ENCODE results near the gene NMU.
"Not testable (repeated sequence)": the region's sequence is repeated elsewhere in the genome, so short reads cannot be mapped to it uniquely, and the experiment has no call there.

Gene NMU, protein sequence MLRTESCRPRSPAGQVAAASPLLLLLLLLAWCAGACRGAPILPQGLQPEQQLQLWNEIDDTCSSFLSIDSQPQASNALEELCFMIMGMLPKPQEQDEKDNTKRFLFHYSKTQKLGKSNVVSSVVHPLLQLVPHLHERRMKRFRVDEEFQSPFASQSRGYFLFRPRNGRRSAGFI

DNA sequence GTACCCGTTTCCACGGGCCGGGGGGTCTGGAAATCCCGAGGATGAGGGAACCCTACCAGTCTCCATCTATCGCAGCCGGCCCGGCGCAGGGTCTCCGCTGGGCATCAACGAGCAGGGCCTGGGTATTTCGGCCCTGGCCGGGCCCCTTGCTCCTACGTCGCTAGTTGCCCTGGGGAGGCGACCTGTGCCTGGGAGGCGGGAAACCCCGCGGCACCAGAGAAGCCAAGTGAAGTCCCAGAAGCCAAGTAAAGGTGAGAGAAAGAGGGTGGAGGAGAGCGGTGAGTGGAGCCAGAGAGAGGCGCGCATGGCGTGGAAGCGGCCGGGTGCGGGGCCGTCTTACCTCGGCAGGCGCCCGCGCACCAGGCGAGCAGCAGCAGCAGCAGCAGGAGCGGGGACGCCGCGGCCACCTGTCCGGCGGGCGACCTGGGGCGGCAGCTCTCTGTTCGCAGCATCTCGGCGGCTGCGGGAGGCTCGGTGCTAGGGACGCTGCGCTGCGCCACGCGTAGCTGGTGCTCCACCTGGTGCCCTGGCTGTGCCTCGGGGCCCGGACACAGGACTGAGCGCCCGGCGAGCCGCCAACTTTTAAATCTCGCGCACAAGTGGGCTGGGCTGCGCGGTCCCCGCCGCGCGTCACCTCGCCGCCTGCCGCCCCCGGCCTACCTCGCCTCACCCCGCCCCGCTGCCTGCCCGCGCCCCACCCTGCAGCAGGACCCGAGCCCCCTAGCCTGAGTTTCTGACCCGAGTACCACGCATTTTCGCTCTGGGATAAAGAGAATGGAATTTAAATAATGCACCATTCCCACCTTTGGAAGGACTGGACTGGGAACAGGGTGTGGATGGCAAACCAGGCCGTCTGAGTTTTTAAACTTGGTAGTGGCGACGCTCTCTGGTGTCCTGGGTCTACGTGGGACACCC lies at the start of gene NMU:
NMU (minus strand) TSS at position 558 of the 915 bp plus-strand sequence; CDS start at position 452, 106 bp downstream.
- peak; percentile 68 for DNase-seq

DNA sequence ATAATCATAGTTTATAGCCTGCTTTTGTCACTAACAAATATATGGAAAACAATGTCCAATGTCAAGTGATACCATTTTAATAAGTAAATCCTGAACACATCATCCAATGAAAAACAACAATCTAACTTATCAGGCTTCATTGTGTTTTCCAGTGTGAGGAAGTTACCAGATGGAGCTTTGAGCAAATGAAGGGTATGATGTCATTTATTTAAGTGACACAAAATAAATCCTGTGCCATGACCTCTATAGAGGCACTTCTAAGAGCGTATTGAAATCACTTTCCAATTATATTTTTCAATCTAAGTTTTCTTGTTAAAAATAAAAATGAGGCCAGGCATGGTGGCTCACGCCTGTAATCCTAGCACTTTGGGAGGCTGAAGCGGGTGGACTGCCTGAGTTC lies 48.2 kb upstream of the NMU start:
- no peak for DNase-seq

DNA sequence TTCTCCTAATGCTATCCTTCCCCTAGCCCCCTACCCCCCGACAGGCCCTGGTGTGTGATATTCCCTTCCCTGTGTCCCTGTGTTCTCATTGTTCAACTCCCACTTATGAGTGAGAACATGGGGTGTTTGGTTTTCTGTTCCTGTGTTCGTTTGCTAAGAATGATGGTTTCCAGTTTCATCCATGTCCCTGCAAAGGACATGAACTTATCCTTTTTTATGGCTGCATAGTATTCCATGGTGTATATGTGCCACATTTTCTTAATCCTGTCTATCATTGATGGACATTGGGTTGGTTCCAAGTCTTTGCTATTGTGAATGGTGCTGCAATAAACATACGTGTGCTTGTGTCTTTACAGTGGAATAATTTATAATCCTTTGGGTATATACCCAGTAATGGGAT lies 46.7 kb upstream of the NMU start:
- DNase-seq = not testable (repeated sequence)

DNA sequence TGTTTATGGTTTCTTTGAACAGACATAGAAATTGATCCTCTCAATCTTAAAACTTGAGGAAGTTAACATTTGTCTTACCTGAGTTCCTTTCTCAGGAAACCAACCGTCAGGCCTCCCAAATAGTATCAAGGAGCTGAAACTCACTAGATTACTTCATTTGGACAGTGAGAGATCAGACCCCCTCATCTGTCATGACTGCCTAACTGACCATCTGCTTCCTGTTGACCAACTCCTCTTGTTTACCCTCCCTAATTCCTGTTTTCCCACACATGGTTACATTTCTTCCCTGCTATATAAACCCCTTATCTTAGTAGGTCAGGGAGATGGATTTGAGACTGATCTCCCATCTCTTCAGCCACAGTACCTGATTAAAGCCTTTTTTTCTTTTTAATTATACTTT lies 46.2 kb upstream of the NMU start:
- no peak for DNase-seq

DNA sequence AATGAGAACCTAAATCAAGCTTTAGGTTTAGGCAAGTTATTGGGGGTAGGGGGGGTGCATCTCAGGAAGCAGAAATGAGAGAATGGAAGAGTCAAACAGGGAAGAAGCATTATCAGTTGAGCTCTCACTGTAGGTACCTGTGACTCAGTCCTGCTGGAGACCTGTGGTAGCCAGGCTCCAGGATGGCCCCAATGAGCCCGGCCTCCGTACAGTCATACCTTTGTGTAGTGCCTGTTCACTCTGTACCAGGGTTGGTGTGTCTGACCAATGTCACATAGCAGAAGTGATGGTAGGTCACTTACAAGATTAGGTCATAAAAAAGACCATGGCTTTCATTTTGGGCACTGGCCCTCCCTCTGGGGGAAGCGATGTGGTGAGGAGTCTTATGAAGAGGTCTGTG lies 45.3 kb upstream of the NMU start:
- no peak for DNase-seq

DNA sequence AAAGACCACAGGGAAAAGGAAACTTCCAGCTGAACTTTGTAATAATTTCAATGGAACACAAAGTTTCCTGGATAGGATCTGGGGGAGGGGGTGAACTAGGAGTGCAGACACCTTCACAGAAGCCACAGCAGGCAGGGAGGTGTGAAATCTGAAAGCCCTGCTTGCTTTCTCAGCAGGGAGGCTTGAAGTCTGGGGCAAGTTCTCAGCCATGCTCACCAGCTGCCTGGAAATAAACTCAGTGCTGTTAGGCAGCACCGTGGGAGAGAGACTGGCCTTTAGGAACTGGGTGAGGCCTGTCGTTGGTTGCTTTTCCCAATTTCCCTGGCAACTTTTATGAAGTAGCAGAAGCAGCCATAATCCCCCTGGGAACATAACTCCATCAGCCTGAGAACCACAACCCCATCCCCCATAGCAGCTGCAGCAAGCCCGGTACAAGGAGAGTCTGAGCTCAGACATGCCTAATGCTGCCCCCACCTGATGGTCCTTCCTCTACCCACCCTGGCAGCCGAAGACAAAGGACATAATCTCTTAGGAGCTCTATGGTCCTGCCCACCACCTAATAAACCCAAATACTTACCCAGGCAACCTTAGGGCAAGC lies 39.2 kb upstream of the NMU start:
- no peak for DNase-seq

DNA sequence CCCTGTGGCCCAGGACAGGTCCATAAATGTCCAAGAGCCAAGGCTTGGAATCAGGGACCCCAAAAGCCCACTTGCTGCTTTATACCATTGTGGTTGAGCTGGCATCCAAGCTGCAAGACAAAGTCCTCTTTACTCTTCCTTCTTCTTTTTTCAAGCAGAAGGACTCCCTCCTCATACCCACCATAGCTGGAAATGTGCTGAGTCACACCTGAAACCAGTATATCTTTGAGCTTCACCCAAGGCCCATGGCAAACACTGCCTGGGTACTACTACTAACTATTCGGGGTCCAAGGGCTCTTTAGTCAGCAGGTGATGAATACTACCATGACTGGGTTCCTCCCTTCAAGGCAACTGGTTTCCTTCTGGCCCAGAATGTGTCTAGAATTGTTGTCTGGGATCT lies 37.3 kb upstream of the NMU start:
- DNase-seq = no peak

DNA sequence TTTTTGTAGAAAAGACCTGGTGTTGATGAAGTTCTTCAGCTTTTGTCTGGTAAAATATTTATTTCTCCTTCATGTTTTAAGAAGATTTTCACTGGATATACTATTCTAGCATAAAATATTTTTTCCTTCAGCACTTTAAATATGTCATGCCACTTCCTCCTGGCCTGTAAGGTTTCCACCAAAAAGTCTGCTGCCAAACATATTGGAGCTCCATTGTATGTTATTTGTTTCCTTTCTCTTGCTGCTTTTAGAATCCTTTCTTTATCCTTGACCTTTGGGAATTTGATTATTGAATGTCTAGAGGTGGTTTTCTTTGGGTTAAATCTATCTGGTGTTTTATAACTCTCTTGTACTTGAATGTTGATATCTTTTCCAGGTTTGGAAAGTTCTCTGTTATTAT lies 35.6 kb upstream of the NMU start:
- no peak for DNase-seq

DNA sequence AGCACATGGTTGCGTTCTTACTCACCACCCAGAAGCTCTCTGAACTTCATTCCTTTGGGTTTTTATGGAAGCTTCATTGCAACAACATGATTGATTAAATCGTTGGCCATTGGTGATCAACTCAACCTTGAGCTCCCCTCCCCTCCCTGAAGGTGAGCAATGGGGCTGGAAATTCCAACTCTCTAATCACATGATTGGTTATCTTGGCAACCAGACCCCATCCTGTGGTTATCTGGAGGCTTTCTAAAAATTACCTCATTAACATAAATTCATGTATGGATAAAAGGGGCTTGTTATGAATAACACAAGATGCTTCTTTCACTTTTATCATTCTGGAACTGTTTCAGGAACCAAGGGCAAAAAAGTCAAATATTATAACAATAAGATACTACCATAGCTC lies 34.6 kb upstream of the NMU start:
- DNase-seq = no peak

DNA sequence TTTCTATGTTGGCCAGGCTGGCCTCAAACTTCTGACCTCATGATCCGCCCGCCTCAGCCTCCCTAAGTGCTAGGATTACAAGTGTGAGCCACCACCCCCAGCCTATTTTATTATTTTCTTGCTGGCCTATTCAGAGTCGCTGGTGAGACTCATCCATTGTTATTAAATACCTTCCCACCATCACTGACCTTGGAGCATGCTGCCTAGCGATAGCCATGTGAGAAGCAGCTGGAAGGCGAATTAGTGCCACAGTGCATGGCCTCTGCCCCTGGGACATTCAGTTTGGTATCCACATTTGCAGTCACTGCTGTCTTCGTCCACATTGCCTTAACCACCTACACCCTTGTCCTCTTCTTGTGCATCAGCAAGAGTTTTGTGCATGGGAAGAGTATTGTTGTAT lies 32.4 kb upstream of the NMU start:
- no peak for DNase-seq

DNA sequence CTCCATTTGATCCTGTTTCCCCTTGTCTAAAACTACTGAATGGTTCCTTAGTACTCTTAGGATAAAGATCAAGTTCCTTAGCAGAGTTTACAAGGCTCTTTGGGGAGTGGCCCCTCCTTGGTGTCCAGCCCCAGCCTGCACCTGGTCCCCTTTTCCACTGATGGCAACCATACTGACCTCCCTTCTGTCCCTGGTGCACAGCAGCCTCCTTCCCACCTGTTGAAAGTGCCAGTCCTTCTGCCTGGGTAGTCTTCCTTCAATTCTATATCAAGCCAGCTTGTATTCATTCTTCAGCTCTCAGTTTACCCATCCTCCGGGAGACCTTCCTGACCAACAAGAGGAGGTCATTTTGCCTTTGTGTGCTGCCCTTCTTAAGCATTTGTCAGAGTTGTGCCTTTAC lies 30.4 kb upstream of the NMU start:
- no peak for DNase-seq

DNA sequence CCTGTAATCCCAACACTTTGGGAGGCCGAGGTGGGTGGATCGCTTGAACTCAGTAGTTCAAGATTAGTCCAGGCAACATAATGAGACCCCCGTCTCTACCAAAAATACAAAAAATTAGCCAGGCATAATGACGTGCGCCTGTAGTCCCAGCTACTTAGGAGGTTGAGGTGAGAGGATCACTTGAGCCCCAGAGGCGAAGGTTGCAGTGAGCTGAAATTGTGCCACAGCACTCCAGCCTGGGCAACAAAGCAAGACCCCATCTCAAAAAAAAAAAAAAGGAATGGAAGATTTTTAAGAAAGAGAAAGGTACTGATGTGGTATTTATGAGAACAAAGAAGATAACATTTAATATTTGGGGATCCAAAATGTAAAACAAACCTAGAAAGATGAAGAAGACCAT lies 27.0 kb upstream of the NMU start:
- DNase-seq = no peak

DNA sequence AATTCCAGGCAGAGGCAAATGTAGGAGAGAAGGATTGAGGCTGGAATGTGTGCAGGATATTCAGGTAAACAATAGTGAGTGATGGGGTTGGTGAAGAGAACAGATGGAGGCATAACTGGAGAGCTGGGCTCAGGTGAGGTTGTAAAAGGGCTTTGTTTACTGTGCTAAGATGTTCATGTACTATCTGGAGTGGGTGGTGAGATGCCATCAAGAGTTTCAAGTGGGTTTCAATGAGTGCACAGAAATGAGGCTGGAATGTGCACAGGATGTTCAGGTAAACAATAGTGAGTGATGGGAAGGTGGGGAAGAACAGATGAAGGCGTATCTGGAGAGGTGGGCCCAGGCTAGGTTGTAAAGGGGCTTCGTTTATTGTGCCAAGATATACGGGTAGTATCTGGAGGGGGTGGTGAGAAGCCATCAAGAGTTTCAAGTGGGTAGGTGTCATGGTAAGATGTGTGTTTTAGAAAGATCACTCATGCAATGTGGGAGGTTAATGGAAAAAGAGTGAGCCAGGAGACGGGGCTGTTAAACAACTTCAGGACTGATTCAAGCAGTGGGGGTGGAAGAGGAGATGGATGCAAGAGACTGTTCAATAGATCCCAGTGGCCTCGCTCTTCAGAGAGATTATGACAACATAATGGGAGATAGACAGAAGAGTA lies 25.4 kb upstream of the NMU start:
- DNase-seq = no peak

DNA sequence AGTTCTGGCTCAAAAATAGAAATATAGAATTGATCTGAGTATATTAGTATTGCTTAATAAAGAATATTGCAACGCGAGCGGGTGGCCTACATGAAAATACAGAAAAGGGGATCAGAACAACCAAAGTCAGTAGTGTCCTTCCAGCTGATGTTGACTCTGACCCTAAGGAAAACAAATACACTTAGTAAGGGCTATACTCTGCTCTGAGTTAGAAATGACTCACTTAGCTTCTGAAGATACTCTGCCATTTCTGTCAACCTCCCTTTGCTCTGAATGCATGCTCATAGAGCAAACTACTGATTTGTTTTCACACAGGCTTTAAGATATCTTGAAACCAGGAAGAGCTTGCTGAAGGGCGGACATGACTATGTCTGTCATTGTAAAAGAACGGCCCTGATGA lies 22.6 kb upstream of the NMU start:
- DNase-seq = no peak

DNA sequence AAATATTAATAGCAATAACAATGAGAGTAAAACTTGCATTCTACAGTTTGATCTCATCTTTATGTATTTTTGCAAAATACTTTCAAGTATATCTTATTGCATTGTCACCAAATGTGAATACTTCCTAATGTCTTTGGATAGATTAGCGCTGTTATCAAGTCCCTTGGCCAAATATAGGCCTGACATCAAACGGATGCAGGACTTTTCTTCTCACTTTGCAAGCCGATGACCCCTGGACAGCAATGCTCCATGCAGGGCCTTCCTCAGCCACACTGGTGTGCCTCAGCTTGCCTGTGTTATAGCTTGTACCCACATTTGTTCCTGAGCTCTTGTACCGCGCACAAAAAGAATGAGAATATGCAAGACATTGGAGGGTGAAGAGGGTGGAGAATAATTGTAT lies 18.0 kb upstream of the NMU start:
- DNase-seq = no peak

DNA sequence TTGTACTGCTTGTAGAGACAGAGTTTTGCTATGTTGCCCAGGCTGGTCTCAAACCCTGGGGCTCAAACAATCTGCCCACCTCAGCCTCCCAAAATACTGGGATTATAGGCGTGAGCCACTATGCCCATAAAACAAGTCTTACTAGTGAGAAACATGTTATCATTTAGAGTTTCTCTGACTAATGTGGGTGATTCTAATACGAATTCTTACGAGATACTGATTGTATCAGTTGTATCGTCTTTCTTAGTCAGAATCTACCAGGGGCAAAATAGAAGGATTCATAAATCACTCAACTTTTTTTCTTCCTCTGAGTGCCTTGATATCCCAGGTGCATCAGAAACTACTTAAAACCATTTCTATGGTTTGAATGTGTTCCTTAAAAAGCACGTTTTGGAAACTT lies 14.4 kb upstream of the NMU start:
- DNase-seq = no peak

DNA sequence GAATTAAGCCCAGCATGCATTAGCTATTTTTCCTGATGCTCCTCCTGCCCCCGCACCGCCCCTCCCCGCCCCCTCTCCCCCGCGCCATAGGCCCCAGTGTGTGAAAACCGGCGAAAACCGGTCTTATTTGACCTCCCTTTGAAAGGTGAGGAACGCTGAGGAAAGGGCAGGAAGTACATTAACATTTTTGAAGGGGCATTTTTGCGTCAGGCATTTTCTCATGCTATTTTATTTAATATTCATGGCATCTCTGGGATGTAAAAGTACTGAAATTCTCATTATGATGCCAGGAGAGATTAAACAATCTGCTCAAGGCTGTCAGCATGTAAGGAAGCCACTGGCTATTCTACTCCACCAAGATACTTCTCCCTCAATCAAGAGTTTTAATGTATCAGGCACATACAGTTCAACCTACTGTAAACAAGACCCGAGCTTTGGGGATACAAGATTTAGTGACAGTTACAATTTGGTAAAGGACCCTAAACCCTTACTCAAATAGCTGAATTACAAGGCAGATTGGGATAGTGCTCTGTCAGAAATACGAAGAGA lies 1.2 kb upstream of the NMU start:
- DNase-seq = no peak

DNA sequence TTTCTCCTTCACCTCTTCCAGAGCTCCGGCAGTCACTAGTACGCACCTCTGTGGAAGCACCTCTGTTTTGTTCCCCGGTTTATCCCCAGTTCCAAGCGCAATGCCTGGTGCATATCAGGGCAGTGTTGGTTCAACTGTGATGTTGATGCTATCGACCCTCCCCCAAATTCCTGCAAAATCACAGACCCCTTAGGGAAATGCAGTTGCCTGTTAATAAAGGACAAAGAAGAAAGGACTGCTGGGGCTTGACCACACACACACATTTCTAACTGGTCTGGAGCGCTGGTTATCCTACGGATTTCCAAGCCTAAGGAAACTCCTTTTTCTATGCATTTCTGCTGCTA lies 530 bp upstream of the NMU start:
- DNase-seq = no peak

DNA sequence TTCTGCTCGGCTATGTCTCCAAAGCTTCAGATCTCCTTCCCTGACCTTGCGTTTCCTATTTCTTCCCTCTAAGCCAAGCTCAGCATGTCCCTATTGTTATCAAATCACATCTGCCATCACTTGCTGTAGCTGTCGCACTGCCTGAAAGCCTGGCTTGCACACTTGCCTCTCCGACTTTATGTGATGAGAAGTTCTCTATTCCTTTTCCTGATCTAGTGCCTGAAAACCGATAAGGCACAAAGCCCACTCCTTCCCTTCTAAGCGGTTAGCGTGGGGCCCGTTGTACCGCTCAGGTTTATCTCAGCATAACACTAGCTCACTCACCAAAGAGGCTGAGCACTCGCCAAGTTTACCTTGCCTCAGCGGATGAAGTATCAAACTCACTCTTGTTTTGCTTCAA lies 816 bp downstream of the NMU start:
- no peak for DNase-seq

DNA sequence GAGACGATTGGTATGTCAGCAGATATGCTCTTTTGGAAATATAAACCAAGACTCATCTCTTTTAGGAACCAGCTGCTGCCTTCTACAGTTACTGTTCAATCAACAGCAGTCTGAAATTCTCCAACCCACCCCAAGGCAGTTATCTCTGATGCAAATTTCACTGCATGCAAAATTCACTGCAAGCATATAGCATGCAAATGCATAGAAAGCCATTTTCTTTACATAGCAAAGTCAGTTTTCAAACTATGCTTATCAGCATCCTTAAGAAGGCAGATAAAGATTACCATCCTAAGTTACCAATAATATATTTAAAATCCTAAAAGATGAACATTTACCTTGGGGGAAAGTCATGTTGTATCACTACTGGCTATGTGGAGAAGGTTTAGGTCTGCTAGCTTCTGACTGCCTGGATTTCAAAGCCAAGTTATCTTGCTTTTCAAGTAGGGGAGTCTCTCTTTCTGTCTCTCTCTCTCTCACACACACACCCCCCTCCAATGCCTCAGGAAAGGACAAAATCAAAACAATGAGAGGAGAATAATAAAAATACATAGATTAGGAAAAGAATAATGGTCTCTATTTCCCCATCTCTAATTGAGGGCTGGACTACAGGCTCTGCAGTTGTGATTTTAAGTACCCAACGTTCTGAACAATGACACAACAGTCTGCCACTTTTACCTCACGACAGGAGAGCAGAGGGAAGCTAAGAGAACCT lies 1.5 kb downstream of the NMU start:
- no peak for DNase-seq

DNA sequence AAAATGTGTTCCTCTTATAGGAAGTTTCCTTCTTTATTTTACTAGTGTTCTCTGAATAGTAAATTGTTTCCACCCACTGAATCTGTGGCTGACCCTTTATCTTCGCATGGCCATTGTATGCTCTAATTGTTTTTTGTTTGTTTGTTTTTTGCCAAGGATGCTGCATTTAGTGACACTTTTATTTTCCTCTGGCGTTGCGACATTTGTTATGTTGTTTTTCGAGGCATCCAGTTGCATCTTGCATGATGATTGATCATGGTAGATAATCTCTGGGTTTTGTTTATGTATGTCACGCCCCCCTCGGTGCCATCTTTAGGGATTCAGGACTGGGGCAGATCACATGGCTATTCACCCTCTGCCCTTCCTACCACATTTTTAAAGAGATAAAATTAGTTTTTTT lies 2.2 kb downstream of the NMU start:
- DNase-seq = no peak

DNA sequence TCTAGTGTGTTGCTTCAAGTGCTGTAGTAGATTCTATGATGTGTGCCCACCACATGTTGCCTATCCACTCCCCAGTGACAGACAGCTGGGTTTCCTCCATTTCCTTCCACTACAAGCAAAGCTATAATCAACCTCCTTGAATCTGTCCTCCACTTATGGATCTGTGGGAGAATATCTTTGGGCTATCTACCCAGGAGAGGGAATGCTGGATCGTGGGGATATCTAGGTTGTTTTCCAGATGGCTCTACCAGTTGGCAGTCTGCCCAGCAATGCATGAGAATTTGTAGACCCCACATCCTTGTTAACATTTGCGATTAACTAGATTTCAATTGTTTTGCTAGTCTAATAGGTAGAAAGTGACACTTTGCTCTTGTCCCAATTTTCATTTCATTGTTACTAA lies 10.3 kb downstream of the NMU start:
- DNase-seq = no peak

DNA sequence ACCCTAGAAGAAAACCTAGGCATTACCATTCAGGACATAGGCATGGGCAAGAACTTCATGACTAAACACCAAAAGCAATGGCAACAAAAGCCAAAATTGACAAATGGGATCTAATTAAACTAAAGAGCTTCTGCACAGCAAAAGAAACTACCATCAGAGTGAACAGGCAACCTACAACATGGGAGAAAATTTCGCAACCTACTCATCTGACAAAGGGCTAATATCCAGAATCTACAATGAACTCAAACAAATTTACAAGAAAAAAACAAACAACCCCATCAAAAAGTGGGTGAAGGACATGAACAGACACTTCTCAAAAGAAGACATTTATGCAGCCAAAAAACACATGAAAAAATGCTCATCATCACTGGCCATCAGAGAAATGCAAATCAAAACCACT lies 12.0 kb downstream of the NMU start:
- DNase-seq = not testable (repeated sequence)
